ACHN (cell line): ENCODE data around the gene TPMT.

ENCODE experiments used
- DNase-seq: peaks from one replicate; pipeline ENCODE4 v3.0.0-alpha.2; 2015
- in situ Hi-C: cut with HindIII; loops from 2 replicates; pipeline ENCODE4 v1.10.0; 2017; ENCODE audit warnings: low sequenced_read_pairs, low pct_ligation_motif_present, low pct_unique_long_range_greater_than_20kb

The TPMT gene

GRCh38 chr6:18122128-18123093 is 32.5 kb downstream of the TPMT start, which contains the start of gene NHLRC1:
TSS of gene NHLRC1 (minus strand) at chr6:18122677. CDS start at chr6:18122606, 71 bp downstream.
- in situ Hi-C loops, result no loop called here
- DNase-seq, result peak; percentile 78

GRCh38 chr6:18121580-18122127 is 33.2 kb downstream of the TPMT start:
- DNase-seq, result no peak
- in situ Hi-C loops, result no loop called here

GRCh38 chr6:18119236-18119635 is 35.6 kb downstream of the TPMT start:
- in situ Hi-C loops, result no loop called here
- DNase-seq, result no peak

- in situ Hi-C loops, result no loop called here
These were observed 36.5 kb downstream of the TPMT start for GRCh38 chr6:18118330-18118729.

GRCh38 chr6:18117136-18117535 is 37.7 kb downstream of the TPMT start:
- DNase-seq, result no peak
- in situ Hi-C loops, result no loop called here

More at GRCh38 chr6:18118330-18118729, 36.5 kb downstream of the TPMT start:
- no peak for DNase-seq

GRCh38 chr6:18115356-18115755 is 39.5 kb downstream of the TPMT start:
- DNase-seq, result no peak
- in situ Hi-C loops, result no loop called here

- no peak for DNase-seq
- in situ Hi-C loops, result no loop called here
These were observed 44.7 kb downstream of the TPMT start for GRCh38 chr6:18110162-18110561.

- in situ Hi-C loops, result no loop called here
- DNase-seq, result no peak
These were observed 47.8 kb downstream of the TPMT start for GRCh38 chr6:18107061-18107460.

GRCh38 chr6:18102783-18103509 is 51.9 kb downstream of the TPMT start:
- no peak for DNase-seq
- in situ Hi-C loops, result no loop called here

GRCh38 chr6:18101873-18102272 is 53.0 kb downstream of the TPMT start:
- DNase-seq, result no peak
- in situ Hi-C loops, result no loop called here

GRCh38 chr6:18101271-18101670 is 53.6 kb downstream of the TPMT start:
- no peak for DNase-seq
- in situ Hi-C loops, result no loop called here

GRCh38 chr6:18100296-18100695 is 54.6 kb downstream of the TPMT start:
- in situ Hi-C loops, result no loop called here
- DNase-seq, result no peak

GRCh38 chr6:18099511-18099910 is 55.4 kb downstream of the TPMT start:
- no peak for DNase-seq
- in situ Hi-C loops, result no loop called here

GRCh38 chr6:18096423-18096822 is 58.5 kb downstream of the TPMT start:
- no peak for DNase-seq
- in situ Hi-C loops, result no loop called here

- in situ Hi-C loops, result no loop called here
- no peak for DNase-seq
These were observed 63.5 kb downstream of the TPMT start for GRCh38 chr6:18091382-18091781.

GRCh38 chr6:18090349-18090786 is 64.5 kb downstream of the TPMT start:
- DNase-seq, result no peak
- in situ Hi-C loops, result no loop called here

- no peak for DNase-seq
These were observed 66.2 kb downstream of the TPMT start for GRCh38 chr6:18088419-18089296.

GRCh38 chr6:18087396-18088165 is 67.3 kb downstream of the TPMT start:
- DNase-seq, result no peak
- in situ Hi-C loops, result no loop called here

More at GRCh38 chr6:18088419-18089296, 66.2 kb downstream of the TPMT start:
- in situ Hi-C loops, result no loop called here
